Stimulated activated CD8-positive, alpha-beta memory T cell treated with anti-CD3 and anti-CD28 coated beads, Interleukin-12 subunit alpha, Interleukin-12 subunit beta, amount 100 ng/mL, for 4 hours (primary cell): ENCODE data around the gene ZNF48.

Experiments
- DNase-seq: peaks from one replicate; pipeline ENCODE4 v3.0.0-alpha.2; 2020; ENCODE audit warnings: low read depth

ZNF48 gene

GRCh38 chr16:30358990-30359870, 36.0 kb upstream of the ZNF48 start:
- DNase-seq, result no peak

DNA sequence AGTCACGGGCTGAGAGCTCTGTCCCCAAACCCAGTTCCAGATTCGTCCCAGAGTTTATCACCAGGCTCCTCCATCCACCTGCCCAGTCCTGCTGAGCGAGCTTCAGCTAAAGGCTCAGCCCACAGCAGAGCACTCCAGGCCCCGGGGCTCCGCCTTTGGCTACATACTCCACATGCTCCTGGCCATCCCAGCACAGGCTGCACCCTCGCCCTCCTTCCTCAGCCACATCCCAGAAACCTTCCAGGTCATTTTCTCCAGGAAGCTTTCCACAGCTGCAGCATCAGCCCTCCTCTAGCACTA, 35.4 kb upstream of the ZNF48 start:
- no peak for DNase-seq

GRCh38 chr16:30361180-30361579, 34.0 kb upstream of the ZNF48 start:
- DNase-seq, result no peak

DNA sequence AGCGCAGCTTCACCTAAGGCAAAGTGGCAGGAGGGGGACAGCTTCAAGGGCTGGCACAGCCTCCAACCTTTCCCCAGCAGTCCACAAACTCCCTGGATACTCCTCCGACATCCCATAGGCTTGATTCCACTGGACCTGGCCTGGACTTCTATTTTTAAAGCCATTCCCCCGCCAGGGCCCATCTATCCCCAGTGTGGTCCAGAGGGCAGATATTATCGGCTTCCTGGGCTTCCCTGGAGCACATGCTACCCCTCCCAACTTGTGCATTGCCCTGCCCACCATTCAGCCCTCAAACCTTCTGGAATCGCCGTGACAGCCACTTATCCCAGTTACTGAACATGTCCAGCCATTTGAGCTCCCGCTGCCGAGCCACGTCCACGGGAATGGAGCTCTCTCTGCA, 30.0 kb upstream of the ZNF48 start:
- DNase-seq, result no peak

- no peak for DNase-seq
These were observed 28.7 kb upstream of the ZNF48 start for GRCh38 chr16:30366511-30366910.

- no peak for DNase-seq
These were observed 27.7 kb upstream of the ZNF48 start for GRCh38 chr16:30367349-30368009.

DNA sequence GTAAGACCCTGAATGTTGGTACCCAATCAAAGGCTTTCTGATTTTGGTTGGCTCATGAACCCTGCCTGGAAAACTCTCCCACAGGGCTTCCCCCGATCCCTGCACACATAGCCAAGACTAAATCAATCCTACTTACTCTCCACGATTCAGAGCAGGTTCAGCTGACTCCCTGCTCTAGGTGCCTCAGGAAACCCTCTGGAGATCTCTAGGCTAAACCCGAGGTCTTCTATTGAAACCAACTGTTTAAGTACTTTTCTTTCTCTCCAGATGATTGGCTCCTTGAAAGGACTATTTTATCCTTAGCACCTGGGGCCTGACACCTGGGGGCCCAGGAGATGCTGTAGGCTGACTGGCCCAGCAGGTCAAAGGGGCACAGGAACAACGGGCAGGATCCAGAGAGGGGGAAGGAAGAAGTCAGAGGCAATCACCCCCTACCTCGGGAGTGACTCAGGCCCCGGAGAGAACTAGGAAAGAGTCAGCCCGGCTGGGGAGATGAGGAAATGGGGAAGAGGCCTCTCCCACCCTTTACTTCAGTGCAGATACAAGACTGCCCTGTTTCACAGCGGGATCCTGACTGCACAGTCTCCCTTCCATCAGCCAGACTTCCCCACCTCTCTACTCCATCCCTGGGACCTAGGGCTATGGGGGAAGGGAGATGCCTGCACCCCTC, 27.0 kb upstream of the ZNF48 start:
- DNase-seq, result no peak

GRCh38 chr16:30368792-30369090, 26.5 kb upstream of the ZNF48 start:
- DNase-seq, result no peak

GRCh38 chr16:30369091-30369937, 25.9 kb upstream of the ZNF48 start:
- DNase-seq, result peak; percentile 14

DNA sequence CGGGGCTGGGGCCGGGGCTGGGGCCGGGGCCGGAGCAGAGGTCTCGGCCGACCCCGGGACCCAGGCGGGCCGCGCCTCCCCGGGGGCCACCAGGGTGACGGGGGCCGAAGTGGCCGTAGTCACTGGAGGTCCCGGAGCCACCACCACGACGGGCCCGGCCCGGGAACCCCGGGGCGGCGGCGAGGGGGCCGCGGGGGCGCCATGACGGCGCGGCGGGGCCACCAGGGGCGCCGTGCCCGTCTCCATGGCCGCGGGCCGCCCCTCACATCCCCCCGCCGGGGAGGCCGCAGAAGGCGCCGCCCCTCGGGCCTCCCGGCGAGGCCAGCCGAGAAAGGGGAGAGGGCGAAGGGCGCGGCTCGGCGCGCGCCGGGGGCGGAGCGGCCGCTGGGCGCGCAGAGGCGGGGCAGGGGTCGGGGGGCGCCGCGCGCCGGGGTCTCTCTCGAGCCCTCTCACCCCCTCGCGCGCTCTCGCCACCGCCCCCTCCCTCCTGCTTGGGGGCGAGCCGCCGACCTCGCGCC, 25.2 kb upstream of the ZNF48 start:
- DNase-seq, result no peak

GRCh38 chr16:30370456-30371247, 24.6 kb upstream of the ZNF48 start, which contains the start of gene TBC1D10B:
TBC1D10B (minus strand) TSS chr16:30370494; CDS start chr16:30370183, 311 bp downstream.
- peak; percentile 96 for DNase-seq

DNA sequence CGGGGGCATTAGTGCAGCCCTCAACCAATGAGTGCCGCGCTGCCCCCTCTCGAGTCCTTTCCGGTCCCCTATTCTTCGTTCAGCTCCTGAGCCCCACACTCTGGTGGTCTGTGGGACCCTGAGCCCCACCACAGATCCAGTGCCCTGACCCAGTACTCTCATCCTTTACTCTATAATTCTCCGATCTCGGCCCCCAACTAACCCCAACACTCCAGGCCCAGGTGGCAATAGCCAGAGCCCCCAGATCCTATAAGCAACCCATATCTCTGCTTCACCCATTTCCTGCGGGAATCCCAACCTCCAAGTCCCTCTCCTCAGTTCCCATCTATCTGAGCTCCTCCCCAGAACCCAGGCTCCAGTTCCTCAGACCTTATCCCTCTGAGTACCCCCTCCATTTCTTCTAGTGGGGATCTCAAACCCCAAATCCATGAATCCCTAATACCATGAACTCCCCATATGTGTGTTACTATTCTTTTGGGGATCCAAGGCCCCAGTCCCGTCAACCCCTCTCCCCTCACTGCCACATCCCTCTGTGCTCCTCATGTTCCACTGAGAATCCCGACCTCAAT, 23.9 kb upstream of the ZNF48 start:
- DNase-seq, result no peak

DNA sequence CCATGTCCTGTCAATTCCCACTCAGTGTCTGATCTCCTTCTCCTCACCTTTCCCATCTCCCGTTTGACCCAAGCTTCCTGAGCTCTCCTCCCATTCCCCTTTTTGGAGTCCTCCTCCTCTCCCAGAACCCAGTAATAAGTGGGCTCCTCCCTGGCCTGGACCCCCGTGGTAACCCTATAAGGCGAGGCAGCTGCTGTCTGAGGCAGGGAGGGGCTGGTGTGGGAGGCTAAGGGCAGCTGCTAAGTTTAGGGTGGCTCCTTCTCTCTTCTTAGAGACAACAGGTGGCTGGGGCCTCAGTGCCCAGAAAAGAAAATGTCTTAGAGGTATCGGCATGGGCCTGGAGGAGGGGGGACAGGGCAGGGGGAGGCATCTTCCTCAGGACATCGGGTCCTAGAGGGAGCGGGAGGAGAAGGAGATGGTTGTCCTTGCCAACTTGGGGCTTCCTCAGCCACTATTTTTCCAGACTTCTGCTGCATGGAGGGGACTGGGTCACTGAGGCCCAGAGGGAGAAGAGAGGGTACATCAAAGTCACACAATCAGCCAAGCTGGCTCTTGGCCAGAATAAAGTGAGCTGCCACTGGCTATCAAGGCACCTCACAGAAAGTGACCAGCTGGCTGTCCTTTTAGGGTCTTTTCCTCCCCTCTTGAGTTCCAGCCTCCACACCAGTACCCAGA, 23.0 kb upstream of the ZNF48 start:
- no peak for DNase-seq

GRCh38 chr16:30372725-30373124, 22.5 kb upstream of the ZNF48 start:
- no peak for DNase-seq

- no peak for DNase-seq
These were observed 20.7 kb upstream of the ZNF48 start, which contains the start of gene MYL11 for GRCh38 chr16:30374538-30374937. MYL11 (plus strand) TSS chr16:30374802; CDS start chr16:30374858, 56 bp downstream.

DNA sequence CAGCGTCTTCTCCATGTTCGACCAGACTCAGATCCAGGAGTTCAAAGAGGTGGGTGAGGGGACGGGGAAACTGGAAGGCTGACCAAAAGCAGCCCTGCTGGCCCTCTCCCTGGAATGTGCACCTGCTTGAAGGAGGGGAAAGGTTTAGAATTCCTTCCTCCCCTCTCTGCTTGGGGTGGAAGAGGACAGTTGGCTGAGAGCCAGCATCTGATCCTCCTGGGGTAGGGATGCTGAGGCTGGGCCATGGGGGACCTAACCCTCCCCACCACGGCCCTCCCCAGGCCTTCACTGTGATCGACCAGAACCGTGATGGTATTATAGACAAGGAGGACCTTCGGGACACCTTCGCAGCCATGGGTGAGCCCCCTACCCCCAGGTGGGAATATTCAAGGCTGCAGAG, 19.4 kb upstream of the ZNF48 start:
- DNase-seq, result no peak

GRCh38 chr16:30376461-30376902, 18.7 kb upstream of the ZNF48 start:
- no peak for DNase-seq

DNA sequence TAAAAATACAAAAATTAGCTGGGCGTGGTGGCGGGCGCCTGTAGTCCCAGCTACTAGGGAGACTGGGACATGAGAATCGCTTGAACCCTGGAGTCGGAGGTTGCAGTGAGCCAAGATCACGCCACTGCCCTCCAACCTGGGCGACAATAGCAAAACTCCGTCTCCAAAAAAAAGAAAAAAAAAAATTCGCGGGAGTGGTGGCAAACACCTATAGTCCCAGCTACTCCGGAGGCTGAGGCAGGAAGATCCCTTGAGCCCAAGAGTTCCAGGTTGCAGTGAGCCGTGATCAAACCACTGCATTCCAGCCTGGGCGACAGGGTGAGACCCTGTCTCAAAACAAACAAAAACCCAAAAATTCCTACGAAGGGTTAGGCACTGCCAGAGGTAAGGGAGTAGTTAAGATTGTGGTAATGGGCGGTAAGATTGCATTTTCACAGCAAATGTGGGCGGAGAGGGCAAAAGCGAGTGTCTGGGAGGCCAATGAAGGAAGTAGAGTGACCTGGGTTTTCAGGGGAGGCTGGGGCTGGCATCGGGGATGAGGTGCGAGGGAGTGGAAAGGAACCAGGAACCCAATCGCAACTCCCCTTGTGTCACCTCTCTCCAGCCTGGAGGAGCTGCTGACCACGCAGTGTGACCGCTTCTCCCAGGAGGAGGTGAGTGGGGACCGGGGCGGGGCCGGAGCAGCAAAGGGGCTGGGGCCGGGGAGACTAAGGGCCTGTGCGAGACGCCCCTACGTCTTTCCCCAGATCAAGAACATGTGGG, 18.0 kb upstream of the ZNF48 start:
- DNase-seq, result no peak

DNA sequence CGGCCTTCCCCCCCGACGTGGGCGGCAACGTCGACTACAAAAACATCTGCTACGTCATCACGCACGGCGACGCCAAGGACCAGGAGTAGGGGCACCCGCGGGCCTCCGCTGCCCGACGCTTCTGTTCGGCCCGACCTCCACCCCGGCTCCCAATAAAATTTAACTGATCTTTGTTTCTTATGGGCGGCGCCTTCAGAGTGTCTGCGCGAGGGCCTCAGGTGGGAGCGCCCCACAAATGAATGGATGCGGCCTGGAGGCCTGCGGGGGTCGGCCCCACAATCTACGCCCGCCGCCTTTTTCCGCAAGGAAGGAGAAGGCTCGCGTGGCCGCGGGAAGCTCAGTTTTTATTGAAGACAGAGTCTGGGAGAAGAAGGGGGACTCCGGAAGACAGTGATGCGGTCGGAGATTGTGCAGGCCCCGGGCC, 17.4 kb upstream of the ZNF48 start:
- DNase-seq, result peak; percentile 78
